ENCODE results near the gene DNASE1. TPM values are rescaled to one million over a fixed set of nuclear protein-coding genes. Genes with fewer than 3 reads are reported as not detected.

Gene DNASE1
- total RNA-seq, 3 donors from 2014 or later (not counting 1 experiment from before 2014, with no cell fraction given) = 29.9 to 47.8 (median 34.9) TPM

GRCh38 chr16:3637371-3637923 lies 17.0 kb upstream of the DNASE1 start:
- no peaks in the 10 kb centered on the region for H3K27me3 Mint-ChIP-seq (ENCODE audit: low read depth in 2 of 2)
- no peaks in the 10 kb centered on the region for H3K36me3 Mint-ChIP-seq
- WGBS (ENCODE audit: insufficient coverage) = 57% methylated on average over 3 of the region's 3 CpGs
- Histone ChIP-seq H3K36me3 (ENCODE audit: control insufficient read depth, insufficient read depth, low read length) (peaks cover 20% of the 10 kb centered on the region), H3K9me3 (ENCODE audit: control insufficient read depth, insufficient read depth, low read length) (no peaks in the 10 kb centered on the region), H3K27me3 (ENCODE audit: control insufficient read depth, insufficient read depth, low read length) (no peaks in the 10 kb centered on the region), H3K27ac (ENCODE audit: low read length) (peak overlapping the region; percentile 4), H3K4me3 (ENCODE audit: low read length) (no peak overlapping the region), H3K4me1 (ENCODE audit: control insufficient read depth, insufficient read depth, low read length) (peaks cover 8% of the 10 kb centered on the region)
- peaks cover 21 to 37% of the 10 kb centered on the region in 2 donors for H3K4me1 Mint-ChIP-seq
- ATAC-seq (peak in 2 of 3 donors; percentile 55 to 57), DNase-seq (peak in 1 of 2 donors; percentile 59)
- H3K9me3 Mint-ChIP-seq = no peaks in the 10 kb centered on the region
- intact Hi-C loops (cut with micrococcal nuclease) = no loop called here
- peak overlapping the region; percentile 67 to 85 for H3K27ac Mint-ChIP-seq
- TF ChIP-seq CTCF (IDR thresholded peaks at IDR 0.05) = no peak
- H3K4me3 Mint-ChIP-seq = no peak overlapping the region

GRCh38 chr16:3638916-3639644 lies 15.4 kb upstream of the DNASE1 start:
- Histone ChIP-seq H3K36me3 (ENCODE audit: control insufficient read depth, insufficient read depth, low read length) (peaks cover 32% of the 10 kb centered on the region), H3K9me3 (ENCODE audit: control insufficient read depth, insufficient read depth, low read length) (no peaks in the 10 kb centered on the region), H3K27ac (ENCODE audit: low read length) (no peak overlapping the region), H3K4me1 (ENCODE audit: control insufficient read depth, insufficient read depth, low read length) (peaks cover 8% of the 10 kb centered on the region), H3K4me3 (ENCODE audit: low read length) (no peak overlapping the region), H3K27me3 (ENCODE audit: control insufficient read depth, insufficient read depth, low read length) (no peaks in the 10 kb centered on the region)
- H3K4me1 Mint-ChIP-seq = peaks cover 21 to 37% of the 10 kb centered on the region in 2 donors
- H3K27me3 Mint-ChIP-seq (ENCODE audit: low read depth in 2 of 2) = no peaks in the 10 kb centered on the region
- no peak overlapping the region for H3K27ac Mint-ChIP-seq
- H3K36me3 Mint-ChIP-seq = no peaks in the 10 kb centered on the region
- H3K4me3 Mint-ChIP-seq = no peak overlapping the region
- no peaks in the 10 kb centered on the region for H3K9me3 Mint-ChIP-seq
- DNase-seq = no peak
- 90% methylated on average over 11 of the region's 13 CpGs for WGBS (ENCODE audit: insufficient coverage)
- no peak for ATAC-seq
- TF ChIP-seq CTCF (IDR thresholded peaks at IDR 0.05) = no peak
- intact Hi-C loops (cut with micrococcal nuclease) = no loop called here

GRCh38 chr16:3640207-3640606 lies 14.3 kb upstream of the DNASE1 start:
- Histone ChIP-seq H3K9me3 (ENCODE audit: control insufficient read depth, insufficient read depth, low read length) (no peaks in the 10 kb centered on the region), H3K27ac (ENCODE audit: low read length) (no peak overlapping the region), H3K27me3 (ENCODE audit: control insufficient read depth, insufficient read depth, low read length) (no peaks in the 10 kb centered on the region), H3K4me3 (ENCODE audit: low read length) (no peak overlapping the region), H3K4me1 (ENCODE audit: control insufficient read depth, insufficient read depth, low read length) (peaks cover 8% of the 10 kb centered on the region), H3K36me3 (ENCODE audit: control insufficient read depth, insufficient read depth, low read length) (peaks cover 32% of the 10 kb centered on the region)
- Mint-ChIP-seq H3K27me3 (ENCODE audit: low read depth in 2 of 2) (no peaks in the 10 kb centered on the region), H3K9me3 (no peaks in the 10 kb centered on the region), H3K36me3 (no peaks in the 10 kb centered on the region), H3K27ac (peak overlapping the region in 1 of 2 donors; percentile 57), H3K4me1 (peaks cover 21 to 37% of the 10 kb centered on the region in 2 donors), H3K4me3 (no peak overlapping the region)
- no peak for ATAC-seq
- no peak for TF ChIP-seq CTCF (IDR thresholded peaks at IDR 0.05)
- WGBS (ENCODE audit: insufficient coverage) = 100% methylated on average over 3 of the region's 3 CpGs
- no peak for DNase-seq
- intact Hi-C loops (cut with micrococcal nuclease) = no loop called here

Data from natural killer cell (primary cell).